ENCODE data around the gene NR3C1. TPM values are rescaled to one million over a fixed set of nuclear protein-coding genes. Genes with fewer than 3 reads are reported as not detected.

The NR3C1 gene
- total and polyA plus RNA-seq, 2 of the 13 experiments (the other 11 are each of a cell fraction or from before 2014, with no cell fraction given): 10.0 to 24.3 TPM

DNA sequence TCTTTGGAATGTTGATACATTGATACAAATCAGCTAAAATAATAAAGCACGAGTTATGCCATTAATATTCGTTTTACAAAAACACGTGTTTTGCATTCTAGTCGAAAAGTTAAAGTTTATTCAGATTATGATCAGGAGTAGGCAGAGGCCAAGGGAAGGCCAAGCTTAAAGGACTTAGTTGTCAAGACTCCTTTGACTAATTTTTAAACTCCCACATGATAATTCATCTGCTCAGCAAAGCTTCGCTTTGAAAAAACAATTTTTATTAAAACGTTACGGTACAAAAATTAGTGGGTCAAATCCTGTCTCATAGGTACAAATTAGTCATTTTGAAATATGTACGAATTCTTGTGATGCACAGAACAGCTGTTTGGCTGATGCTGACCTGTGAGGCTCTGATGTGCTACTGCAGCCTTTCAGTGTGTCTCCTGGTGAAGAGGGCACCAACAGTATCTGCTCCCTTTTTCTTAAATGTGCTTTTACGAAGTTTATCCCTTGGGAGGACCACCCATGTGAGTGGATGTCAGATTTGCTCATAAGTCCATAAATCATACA, 23.0 kb upstream of the NR3C1 start:
- Histone ChIP-seq H3K27me3 (ENCODE audit: control insufficient read depth in 1 of 2, insufficient read depth in 2 of 2, low read length in 2 of 2) (no peaks in the 10 kb centered on the region), H3K27ac (ENCODE audit: extremely low read length, insufficient read depth, low read length) (no peak overlapping the region), H4K20me1 (ENCODE audit: insufficient read depth, low read length) (no peaks in the 10 kb centered on the region), H3K4me2 (ENCODE audit: low read depth, low read length) (no peak overlapping the region), H2AFZ (ENCODE audit: low read length) (no peak overlapping the region), H3K4me3 (replicated peaks in 1 of 3; ENCODE audit: insufficient read depth in 1 of 3, low read depth in 2 of 3, low read length in 3 of 3) (no peak overlapping the region), H3K9ac (ENCODE audit: insufficient read depth, low read depth, low read length) (no peak overlapping the region), H3K9me3 (ENCODE audit: low read length) (no peaks in the 10 kb centered on the region), H3K36me3 (replicated peaks in 1 of 2; ENCODE audit: control insufficient read depth in 1 of 2, insufficient read depth in 2 of 2, low read length in 2 of 2) (no peaks in the 10 kb centered on the region), H3K4me1 (ENCODE audit: insufficient read depth, low read length) (no peaks in the 10 kb centered on the region), H3K79me2 (ENCODE audit: insufficient read depth, low read length) (no peaks in the 10 kb centered on the region)
- ChIA-PET CTCF (ENCODE audit: low intra/inter-chr PET ratio, low total read pairs) (no interaction called here), POLR2A (no interaction called here)
- intact Hi-C loops (cut with micrococcal nuclease; ENCODE audit: unreplicated experiment): loop anchor here (10.0 kb wide), 1 partner anchor 932 kb away; no protein-coding TSS in a partner anchor
- 24% methylated on average over 9 of the region's 9 CpGs for WGBS (ENCODE audit: low lambda C conversion rate)
- ATAC-seq (no peak), DNase-seq (ENCODE audit: low spot score) (no peak), FAIRE-seq (no peak)
- in situ Hi-C loops (cut with HindIII; ENCODE audit: extremely low pct_ligation_motif_present, low pct_unique_long_range_greater_than_20kb): loop anchor here (25.0 kb wide), 1 partner anchor 386 kb away; the partner anchor contains the start of gene HMHB1
- BruUV-seq (replicated peaks): no TSS peak
- TF ChIP-seq MTERF4 (CRISPR knock-in tag; IDR thresholded peaks at IDR 0.05) (no peak), ZNF781 (CRISPR knock-in tag; IDR thresholded peaks at IDR 0.05; ENCODE audit: borderline replicate concordance, not compliant biosample characterization) (no peak)

DNA sequence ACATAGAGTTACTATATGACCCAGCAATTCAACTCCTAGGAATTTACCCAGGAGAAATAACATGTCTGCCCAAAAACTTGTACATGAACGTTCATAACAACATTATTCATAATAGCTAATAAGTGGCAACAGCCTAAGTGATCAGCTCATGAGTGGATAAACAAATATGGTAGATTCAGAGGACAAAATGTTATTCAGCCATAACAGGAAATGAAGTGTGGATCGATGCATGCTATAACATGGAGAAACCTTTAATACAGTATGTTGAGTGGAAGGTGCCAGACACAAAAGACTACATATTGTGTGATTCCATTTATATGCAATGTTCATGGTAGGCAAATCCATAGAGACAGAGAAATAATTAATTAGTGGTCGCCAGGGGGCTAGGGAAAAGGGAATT, 22.3 kb upstream of the NR3C1 start:
- FAIRE-seq: no peak
- H4K20me1 ChIP-seq (ENCODE audit: insufficient read depth, low read length): no peaks in the 10 kb centered on the region
- no peaks in the 10 kb centered on the region for H3K79me2 ChIP-seq (ENCODE audit: insufficient read depth, low read length)
- H3K4me3 ChIP-seq (replicated peaks in 1 of 3; ENCODE audit: insufficient read depth in 1 of 3, low read depth in 2 of 3, low read length in 3 of 3): no peak overlapping the region
- H3K27ac ChIP-seq (ENCODE audit: extremely low read length, insufficient read depth, low read length): no peak overlapping the region
- H3K4me1 ChIP-seq (ENCODE audit: insufficient read depth, low read length): no peaks in the 10 kb centered on the region
- H3K9ac ChIP-seq (ENCODE audit: insufficient read depth, low read depth, low read length): no peak overlapping the region
- H3K9me3 ChIP-seq (ENCODE audit: low read length): no peaks in the 10 kb centered on the region
- TF ChIP-seq ERF (CRISPR knock-in tag; IDR thresholded peaks at IDR 0.05): no peak
- no peak for TF ChIP-seq ZNF557 (CRISPR knock-in tag; IDR thresholded peaks at IDR 0.05)
- intact Hi-C loops (cut with micrococcal nuclease; ENCODE audit: unreplicated experiment): loop anchor here (10.0 kb wide), 1 partner anchor 931 kb away; no protein-coding TSS in a partner anchor
- H3K4me2 ChIP-seq (ENCODE audit: low read depth, low read length): no peak overlapping the region
- no peaks in the 10 kb centered on the region for H3K36me3 ChIP-seq (replicated peaks in 1 of 2; ENCODE audit: control insufficient read depth in 1 of 2, insufficient read depth in 2 of 2, low read length in 2 of 2)
- 21% methylated on average over 3 of the region's 3 CpGs for WGBS (ENCODE audit: low lambda C conversion rate)
- no peaks in the 10 kb centered on the region for H3K27me3 ChIP-seq (ENCODE audit: control insufficient read depth in 1 of 2, insufficient read depth in 2 of 2, low read length in 2 of 2)
- ChIA-PET POLR2A (no interaction called here), CTCF (ENCODE audit: low intra/inter-chr PET ratio, low total read pairs) (no interaction called here)
- BruUV-seq (replicated peaks): no TSS peak
- ATAC-seq: no peak
- DNase-seq (ENCODE audit: low spot score): no peak
- in situ Hi-C loops (cut with HindIII; ENCODE audit: extremely low pct_ligation_motif_present, low pct_unique_long_range_greater_than_20kb): loop anchor here (25.0 kb wide), 1 partner anchor 386 kb away; the partner anchor contains the start of gene HMHB1
- H2AFZ ChIP-seq (ENCODE audit: low read length): no peak overlapping the region

Data from HepG2 (cell line).